Measurements from ENCODE around the gene RPL14.

DNA sequence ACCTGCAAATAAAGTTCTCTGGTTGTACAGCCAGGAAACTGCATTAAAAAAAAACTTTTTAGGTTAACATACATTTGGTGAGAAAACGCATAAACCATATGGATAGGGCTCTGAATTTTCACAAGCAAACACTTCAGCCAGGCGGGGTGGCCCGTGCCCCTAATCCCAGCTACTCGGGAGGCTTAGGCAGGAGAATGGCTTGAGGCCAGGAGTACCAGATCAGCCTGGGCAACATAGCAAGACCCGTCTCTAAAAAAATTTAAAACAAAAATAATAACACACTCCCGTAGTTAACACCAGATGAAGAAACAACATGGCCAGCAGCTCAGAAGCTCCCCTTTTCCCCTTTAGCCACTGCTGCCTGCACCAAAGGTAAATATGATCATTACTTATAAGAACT lies 3.2 kb upstream of the RPL14 start:
- TF ChIP-seq MXI1 (IDR thresholded peaks at IDR 0.05; ENCODE audit: low read depth, low read length) = no peak
- TF ChIP-seq TAF1 (IDR thresholded peaks at IDR 0.05; ENCODE audit: borderline replicate concordance, low read depth, low read length) = no peak
- no peak for TF ChIP-seq JUND (IDR thresholded peaks at IDR 0.05)
- TF ChIP-seq CTCF (IDR thresholded peaks at IDR 0.05) = no peak
- no peak for TF ChIP-seq POLR2AphosphoS5 (IDR thresholded peaks at IDR 0.05; ENCODE audit: low read depth, low read length)
- no peak for TF ChIP-seq GABPA (IDR thresholded peaks at IDR 0.05; ENCODE audit: low read depth)
- no peak for TF ChIP-seq EZH2phosphoT487 (IDR thresholded peaks at IDR 0.05; ENCODE audit: borderline replicate concordance, low read depth)
- TF ChIP-seq, protein P1, sequence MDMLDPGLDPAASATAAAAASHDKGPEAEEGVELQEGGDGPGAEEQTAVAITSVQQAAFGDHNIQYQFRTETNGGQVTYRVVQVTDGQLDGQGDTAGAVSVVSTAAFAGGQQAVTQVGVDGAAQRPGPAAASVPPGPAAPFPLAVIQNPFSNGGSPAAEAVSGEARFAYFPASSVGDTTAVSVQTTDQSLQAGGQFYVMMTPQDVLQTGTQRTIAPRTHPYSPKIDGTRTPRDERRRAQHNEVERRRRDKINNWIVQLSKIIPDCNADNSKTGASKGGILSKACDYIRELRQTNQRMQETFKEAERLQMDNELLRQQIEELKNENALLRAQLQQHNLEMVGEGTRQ (IDR thresholded peaks at IDR 0.05; ENCODE audit: borderline replicate concordance, low read depth, low read length) = no peak
- TF ChIP-seq EP300 (IDR thresholded peaks at IDR 0.05; ENCODE audit: borderline replicate concordance in 1 of 2, low read depth in 1 of 2, low read length in 1 of 2) = no peak
